ENCODE data around the gene ATP5MC2.

DNA sequence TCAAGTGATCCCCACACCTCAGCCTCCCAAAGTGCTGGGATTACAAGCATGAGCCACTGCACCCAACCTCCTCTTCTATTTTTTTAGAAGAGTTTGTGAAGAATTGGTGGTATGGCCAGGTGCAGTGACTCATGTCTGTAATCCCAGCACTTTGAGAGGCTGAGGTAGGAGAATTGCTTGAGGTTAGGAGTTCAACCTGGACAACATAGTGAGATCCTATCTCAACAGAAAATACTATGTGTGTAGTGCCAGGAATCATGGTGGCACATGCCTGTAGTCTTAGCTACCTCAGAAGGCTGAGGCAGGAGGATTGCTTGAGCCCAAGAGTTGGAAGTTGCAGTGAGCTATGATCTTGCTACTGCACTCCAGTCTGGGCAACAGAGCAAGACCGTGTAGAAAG lies 44.2 kb downstream of the ATP5MC2 start:
- TF ChIP-seq, protein P1, sequence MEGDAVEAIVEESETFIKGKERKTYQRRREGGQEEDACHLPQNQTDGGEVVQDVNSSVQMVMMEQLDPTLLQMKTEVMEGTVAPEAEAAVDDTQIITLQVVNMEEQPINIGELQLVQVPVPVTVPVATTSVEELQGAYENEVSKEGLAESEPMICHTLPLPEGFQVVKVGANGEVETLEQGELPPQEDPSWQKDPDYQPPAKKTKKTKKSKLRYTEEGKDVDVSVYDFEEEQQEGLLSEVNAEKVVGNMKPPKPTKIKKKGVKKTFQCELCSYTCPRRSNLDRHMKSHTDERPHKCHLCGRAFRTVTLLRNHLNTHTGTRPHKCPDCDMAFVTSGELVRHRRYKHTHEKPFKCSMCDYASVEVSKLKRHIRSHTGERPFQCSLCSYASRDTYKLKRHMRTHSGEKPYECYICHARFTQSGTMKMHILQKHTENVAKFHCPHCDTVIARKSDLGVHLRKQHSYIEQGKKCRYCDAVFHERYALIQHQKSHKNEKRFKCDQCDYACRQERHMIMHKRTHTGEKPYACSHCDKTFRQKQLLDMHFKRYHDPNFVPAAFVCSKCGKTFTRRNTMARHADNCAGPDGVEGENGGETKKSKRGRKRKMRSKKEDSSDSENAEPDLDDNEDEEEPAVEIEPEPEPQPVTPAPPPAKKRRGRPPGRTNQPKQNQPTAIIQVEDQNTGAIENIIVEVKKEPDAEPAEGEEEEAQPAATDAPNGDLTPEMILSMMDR (conservative IDR thresholded peaks at IDR 0.05 in 1 of 2, IDR thresholded peaks at IDR 0.05 in 1 of 2; ENCODE audit: extremely low read depth in 1 of 2, insufficient read depth in 1 of 2, low read depth in 1 of 2, low read length in 2 of 2), result no peak
- TF ChIP-seq EZH2 (IDR thresholded peaks at IDR 0.05; ENCODE audit: borderline replicate concordance, low read length), result no peak

All from mammary epithelial cell (primary cell).